Epithelial cell of prostate (primary cell): ENCODE measurements around the gene PDXDC1.
"Not testable (repeated sequence)": the region's sequence is repeated elsewhere in the genome, so short reads cannot be mapped to it uniquely, and the experiment has no call there.

Experiments used
- DNase-seq: peaks from one replicate; pipeline ENCODE4 v3.0.0-alpha.2; 2011; ENCODE audit warnings: low read depth, low spot score
- H3K27ac ChIP-seq: fragments of 450-650 bp; 2 replicates; pipeline ENCODE4 v1.5.1; 2017; ENCODE audit warnings: mild to moderate bottlenecking

The PDXDC1 gene

GRCh38 chr16:14971621-14972228 lies 3.1 kb upstream of the PDXDC1 start:
- DNase-seq, H3K27ac ChIP-seq: not testable (repeated sequence)

GRCh38 chr16:14973785-14974322 lies 972 bp upstream of the PDXDC1 start:
- H3K27ac ChIP-seq = peak overlapping the region; percentile 73
- DNase-seq = not testable (repeated sequence)

- not testable (repeated sequence) for DNase-seq
- peak overlapping the region; percentile 73 for H3K27ac ChIP-seq
These were observed 533 bp upstream of the PDXDC1 start for GRCh38 chr16:14974331-14974655.

GRCh38 chr16:14975418-14976194 lies 780 bp downstream of the PDXDC1 start:
- DNase-seq = not testable (repeated sequence)

GRCh38 chr16:14976971-14977736 lies 2.3 kb downstream of the PDXDC1 start:
- DNase-seq, H3K27ac ChIP-seq: not testable (repeated sequence)

More at GRCh38 chr16:14975418-14976194, 780 bp downstream of the PDXDC1 start:
- H3K27ac ChIP-seq = peak overlapping the region; percentile 73

- not testable (repeated sequence) for DNase-seq, H3K27ac ChIP-seq
These were observed 3.5 kb downstream of the PDXDC1 start for GRCh38 chr16:14978281-14978680.

- H3K27ac ChIP-seq, DNase-seq: not testable (repeated sequence)
These were observed 4.1 kb downstream of the PDXDC1 start for GRCh38 chr16:14978908-14979307.

GRCh38 chr16:14981234-14981633 lies 6.4 kb downstream of the PDXDC1 start:
- not testable (repeated sequence) for DNase-seq

GRCh38 chr16:14982521-14982920 lies 7.7 kb downstream of the PDXDC1 start:
- DNase-seq, H3K27ac ChIP-seq: not testable (repeated sequence)

More at GRCh38 chr16:14981234-14981633, 6.4 kb downstream of the PDXDC1 start:
- H3K27ac ChIP-seq = not testable (repeated sequence)

GRCh38 chr16:14988092-14988491 lies 13.3 kb downstream of the PDXDC1 start:
- not testable (repeated sequence) for H3K27ac ChIP-seq, DNase-seq

- not testable (repeated sequence) for H3K27ac ChIP-seq, DNase-seq
These were observed 13.9 kb downstream of the PDXDC1 start for GRCh38 chr16:14988661-14989191.

GRCh38 chr16:14989291-14990281 lies 14.8 kb downstream of the PDXDC1 start:
- DNase-seq, H3K27ac ChIP-seq: not testable (repeated sequence)

- H3K27ac ChIP-seq, DNase-seq: not testable (repeated sequence)
These were observed 18.7 kb downstream of the PDXDC1 start for GRCh38 chr16:14993277-14994151.

- H3K27ac ChIP-seq, DNase-seq: not testable (repeated sequence)
These were observed 21.9 kb downstream of the PDXDC1 start for GRCh38 chr16:14996702-14997101.

GRCh38 chr16:14998300-14998699 lies 23.5 kb downstream of the PDXDC1 start:
- H3K27ac ChIP-seq, DNase-seq: not testable (repeated sequence)

- H3K27ac ChIP-seq, DNase-seq: not testable (repeated sequence)
These were observed 25.0 kb downstream of the PDXDC1 start for GRCh38 chr16:14999845-15000244.

GRCh38 chr16:15002448-15002847 lies 27.6 kb downstream of the PDXDC1 start:
- H3K27ac ChIP-seq = not testable (repeated sequence)

More at GRCh38 chr16:15002448-15002847, 27.6 kb downstream of the PDXDC1 start:
- DNase-seq = not testable (repeated sequence)
